ENCODE measurements around the gene ARPC5L.

The ARPC5L gene

DNA sequence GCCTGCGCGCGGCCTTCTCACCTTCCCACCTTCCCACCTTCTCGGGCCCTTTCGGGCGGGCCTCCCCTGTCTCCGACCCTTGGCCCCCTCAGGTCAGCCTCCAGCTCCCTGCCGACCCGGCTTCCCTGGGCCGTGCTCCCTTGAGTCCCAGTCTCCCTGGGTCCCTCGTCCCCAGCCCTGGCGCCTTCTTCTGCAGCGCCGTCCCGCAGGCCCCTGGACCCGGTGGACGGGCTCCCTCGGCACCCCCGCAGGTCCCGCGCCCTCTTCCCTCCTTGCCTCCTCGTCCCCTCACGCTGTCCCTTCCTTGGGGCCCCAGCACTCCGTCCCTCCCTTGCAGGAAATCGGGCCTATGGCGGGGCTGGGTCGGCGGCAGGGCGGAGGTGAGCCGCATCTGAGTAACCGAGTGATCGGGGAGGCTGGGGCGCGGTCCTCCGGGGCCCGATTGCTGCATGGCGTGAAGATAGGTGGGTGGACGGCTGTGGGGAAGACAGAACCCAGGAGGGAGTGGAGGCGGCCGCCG, 7.6 kb downstream of the ARPC5L start:
- DNase-seq (ENCODE audit: low read depth), result peak; percentile 46
- TF ChIP-seq, protein P1, sequence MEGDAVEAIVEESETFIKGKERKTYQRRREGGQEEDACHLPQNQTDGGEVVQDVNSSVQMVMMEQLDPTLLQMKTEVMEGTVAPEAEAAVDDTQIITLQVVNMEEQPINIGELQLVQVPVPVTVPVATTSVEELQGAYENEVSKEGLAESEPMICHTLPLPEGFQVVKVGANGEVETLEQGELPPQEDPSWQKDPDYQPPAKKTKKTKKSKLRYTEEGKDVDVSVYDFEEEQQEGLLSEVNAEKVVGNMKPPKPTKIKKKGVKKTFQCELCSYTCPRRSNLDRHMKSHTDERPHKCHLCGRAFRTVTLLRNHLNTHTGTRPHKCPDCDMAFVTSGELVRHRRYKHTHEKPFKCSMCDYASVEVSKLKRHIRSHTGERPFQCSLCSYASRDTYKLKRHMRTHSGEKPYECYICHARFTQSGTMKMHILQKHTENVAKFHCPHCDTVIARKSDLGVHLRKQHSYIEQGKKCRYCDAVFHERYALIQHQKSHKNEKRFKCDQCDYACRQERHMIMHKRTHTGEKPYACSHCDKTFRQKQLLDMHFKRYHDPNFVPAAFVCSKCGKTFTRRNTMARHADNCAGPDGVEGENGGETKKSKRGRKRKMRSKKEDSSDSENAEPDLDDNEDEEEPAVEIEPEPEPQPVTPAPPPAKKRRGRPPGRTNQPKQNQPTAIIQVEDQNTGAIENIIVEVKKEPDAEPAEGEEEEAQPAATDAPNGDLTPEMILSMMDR (IDR thresholded peaks at IDR 0.05; ENCODE audit: insufficient read depth, low read depth, low read length, missing control alignments), result no peak
- H3K4me3 ChIP-seq (ENCODE audit: low read depth, low read length), result peak overlapping the region; percentile 93

DNA sequence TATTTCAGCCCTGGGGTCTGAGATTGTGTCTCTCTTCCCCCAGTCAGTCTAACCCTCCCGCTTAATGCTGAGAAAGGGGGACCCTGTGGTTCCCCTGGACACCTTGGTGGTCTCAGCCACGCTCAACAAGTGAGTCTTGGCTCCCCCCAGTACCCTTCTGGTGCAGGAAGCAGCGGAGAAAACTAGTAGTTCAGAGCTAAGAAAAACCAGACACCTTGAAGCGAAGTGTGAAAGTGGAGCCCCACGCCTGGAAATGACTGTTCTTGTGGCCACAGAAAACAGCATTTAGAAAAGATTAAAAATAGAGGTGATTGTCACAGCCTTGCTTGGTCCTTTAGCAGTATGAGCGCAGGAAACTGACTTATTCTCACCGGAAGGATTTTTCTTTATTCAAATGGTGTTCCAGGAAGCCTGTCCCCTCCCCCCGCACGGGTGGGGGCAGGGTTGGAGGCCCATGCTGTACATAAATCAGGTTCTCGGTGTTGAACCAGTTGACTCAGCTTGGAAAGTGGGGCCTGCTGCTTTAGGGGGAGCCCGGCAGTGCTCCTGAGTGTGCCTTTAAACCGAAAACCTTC, 8.1 kb downstream of the ARPC5L start:
- TF ChIP-seq, protein P1 (IDR thresholded peaks at IDR 0.05; ENCODE audit: insufficient read depth, low read depth, low read length, missing control alignments), result no peak
- peak; percentile 91 for DNase-seq (ENCODE audit: low read depth)
- H3K4me3 ChIP-seq (ENCODE audit: low read depth, low read length), result peak overlapping the region; percentile 93

DNA sequence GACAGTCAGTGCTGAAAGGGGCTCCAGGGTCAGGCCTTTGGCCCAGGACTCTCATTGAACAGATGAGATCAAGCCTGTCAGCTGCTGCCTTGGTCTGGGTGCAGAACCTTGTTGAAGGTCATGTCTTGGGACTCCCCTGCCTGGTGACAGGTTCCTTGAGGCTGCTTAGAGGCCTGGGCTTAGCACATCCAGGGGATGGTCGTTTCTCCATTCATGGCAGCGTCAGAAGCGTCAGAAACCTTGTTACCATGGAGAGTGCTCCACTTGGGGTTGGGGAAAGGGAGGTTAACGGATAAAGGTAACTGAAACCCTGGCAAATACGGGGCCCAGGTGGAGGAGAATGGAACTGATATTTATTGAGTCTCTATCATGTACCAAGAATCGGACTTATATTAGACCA, 8.8 kb downstream of the ARPC5L start:
- DNase-seq (ENCODE audit: low read depth), result peak; percentile 38
- TF ChIP-seq, protein P1 (IDR thresholded peaks at IDR 0.05; ENCODE audit: insufficient read depth, low read depth, low read length, missing control alignments), result no peak
- H3K4me3 ChIP-seq (ENCODE audit: low read depth, low read length), result peak overlapping the region; percentile 93

DNA sequence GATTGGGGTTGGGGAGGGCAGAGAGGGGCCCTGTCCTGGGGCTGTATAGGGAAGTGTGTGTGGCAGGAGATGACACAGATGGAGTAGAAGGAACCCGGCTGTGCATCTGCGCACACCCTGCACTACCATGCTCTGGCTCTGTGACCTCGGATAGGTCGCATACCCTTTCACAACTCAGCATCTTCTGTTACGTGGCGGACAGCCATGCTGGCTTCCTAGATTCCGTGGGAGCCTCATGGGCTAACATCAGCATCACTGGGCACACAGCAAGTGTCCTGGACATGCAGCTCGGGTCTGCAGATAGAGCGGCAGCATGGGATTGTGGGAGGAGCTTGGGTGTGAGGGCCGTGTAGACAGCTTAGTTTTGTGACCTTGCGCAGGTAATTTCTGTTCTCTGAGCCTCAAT, 9.2 kb downstream of the ARPC5L start:
- TF ChIP-seq, protein P1 (IDR thresholded peaks at IDR 0.05; ENCODE audit: insufficient read depth, low read depth, low read length, missing control alignments), result no peak
- peak overlapping the region; percentile 93 for H3K4me3 ChIP-seq (ENCODE audit: low read depth, low read length)
- peak; percentile 48 for DNase-seq (ENCODE audit: low read depth)

DNA sequence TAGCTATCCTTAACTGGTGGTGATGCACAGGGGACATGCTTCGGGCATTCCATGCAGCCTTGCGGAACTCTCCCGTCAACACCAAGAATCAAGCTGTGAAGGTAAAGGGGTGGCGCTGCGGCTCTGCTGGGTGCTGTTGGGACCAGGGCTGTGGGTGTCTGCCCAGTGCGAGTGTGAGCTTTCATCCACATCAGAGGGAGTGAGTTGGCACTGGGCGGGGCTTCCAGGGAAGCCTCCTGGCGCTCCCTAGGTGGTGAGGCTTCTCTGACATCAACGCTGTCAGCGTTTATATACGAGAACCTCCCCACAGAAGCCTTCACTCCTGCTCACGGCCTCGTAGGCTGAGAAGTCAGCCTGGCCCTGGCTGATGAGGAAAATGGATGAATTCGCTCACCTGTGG, 11.7 kb downstream of the ARPC5L start:
- no peak overlapping the region for H3K4me3 ChIP-seq (ENCODE audit: low read depth, low read length)
- TF ChIP-seq, protein P1 (IDR thresholded peaks at IDR 0.05; ENCODE audit: insufficient read depth, low read depth, low read length, missing control alignments), result no peak
- DNase-seq (ENCODE audit: low read depth), result no peak

DNA sequence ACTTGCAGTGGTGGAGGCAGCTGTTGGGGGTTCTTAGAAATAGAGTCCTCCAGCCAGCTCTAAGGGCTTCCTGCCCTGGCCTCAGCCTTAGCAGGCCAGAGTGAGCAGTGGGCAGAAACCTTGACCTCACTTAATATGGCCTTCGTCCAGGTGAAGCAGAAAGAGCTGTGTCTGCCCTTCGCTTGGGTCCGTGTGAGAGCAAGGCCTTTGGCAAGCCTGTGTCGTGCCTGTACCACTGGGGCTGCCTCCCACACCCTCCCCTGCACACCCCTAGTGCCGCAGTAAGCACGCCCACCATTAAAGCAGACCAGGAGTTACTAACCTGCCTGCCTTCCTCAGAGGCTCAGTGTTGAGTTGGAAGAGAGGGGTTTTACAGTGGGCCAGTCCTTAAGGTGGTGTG, 13.6 kb downstream of the ARPC5L start:
- TF ChIP-seq, protein P1 (IDR thresholded peaks at IDR 0.05; ENCODE audit: insufficient read depth, low read depth, low read length, missing control alignments), result no peak
- H3K4me3 ChIP-seq (ENCODE audit: low read depth, low read length), result no peak overlapping the region
- DNase-seq (ENCODE audit: low read depth), result no peak
